Loucy (cell line): ENCODE data around the gene SCD5.

Experiments used
- H2AFZ ChIP-seq: fragments of 200-600 bp; sonication (generic); 2 replicates; pipeline ENCODE4 v1.6.0; 2016; ENCODE audit warnings: antibody characterized with exemption, mild to moderate bottlenecking, low read length, moderate library complexity
- H3F3A ChIP-seq: fragments of 200-600 bp; 2 replicates; pipeline ENCODE4 v1.6.0; 2016; ENCODE audit warnings: antibody characterized with exemption, low read depth, mild to moderate bottlenecking
- H3K27me3 ChIP-seq: fragments of 200-600 bp; sonication (generic); 2 replicates; pipeline ENCODE4 v1.6.1; 2014; ENCODE audit warnings: low read length, mild to moderate bottlenecking; ENCODE audit not compliant: insufficient read depth, poor library complexity, severe bottlenecking
- H3K36me3 ChIP-seq: fragments of 200-600 bp; sonication (generic); 2 replicates; pipeline ENCODE4 v1.6.1; 2016; ENCODE audit warnings: low read length; ENCODE audit not compliant: insufficient read depth
- H3K4me1 ChIP-seq: fragments of 200-600 bp; sonication (generic); 2 replicates; pipeline ENCODE4 v1.5.1; 2014; ENCODE audit warnings: low read length, mild to moderate bottlenecking; ENCODE audit not compliant: insufficient read depth, poor library complexity, severe bottlenecking
- H3K4me2 ChIP-seq: fragments of 200-600 bp; sonication (generic); 2 replicates; pipeline ENCODE4 v1.6.0; 2014; ENCODE audit warnings: antibody characterized with exemption, low read length, low read depth, mild to moderate bottlenecking; ENCODE audit not compliant: poor library complexity, severe bottlenecking
- H3K4me3 ChIP-seq: fragments of 200-600 bp; sonication (generic); 2 replicates; pipeline ENCODE4 v1.5.1; 2014; ENCODE audit warnings: low read length, mild to moderate bottlenecking, mixed read lengths; ENCODE audit not compliant: poor library complexity, severe bottlenecking
- H3K79me2 ChIP-seq: fragments of 200-600 bp; sonication (generic); 2 replicates; pipeline ENCODE4 v1.6.1; 2014; ENCODE audit warnings: low read length; ENCODE audit not compliant: insufficient read depth
- H3K9ac ChIP-seq: fragments of 200-600 bp; sonication (generic); 2 replicates; pipeline ENCODE4 v1.6.0; 2014; ENCODE audit warnings: mild to moderate bottlenecking, low read depth, low read length, moderate library complexity; ENCODE audit not compliant: poor library complexity, severe bottlenecking
- H3K9me2 ChIP-seq: fragments of 200-600 bp; sonication (generic); replicated peaks from 2 replicates; pipeline ENCODE4 v1.6.1; 2016; ENCODE audit warnings: low read depth, low read length, mixed read lengths
- H3K9me3 ChIP-seq: fragments of 200-600 bp; sonication (generic); 2 replicates; pipeline ENCODE4 v1.6.1; 2014; ENCODE audit warnings: mild to moderate bottlenecking, antibody characterized with exemption, low read length, low read depth; ENCODE audit not compliant: insufficient read depth
- H4K20me1 ChIP-seq: fragments of 200-600 bp; sonication (generic); 2 replicates; pipeline ENCODE4 v1.6.0; 2014; ENCODE audit warnings: antibody characterized with exemption, low read length, mild to moderate bottlenecking; ENCODE audit not compliant: insufficient read depth, poor library complexity, severe bottlenecking
- CTCF ChIP-seq: fragments of 200-600 bp; sonication (generic); conservative IDR thresholded peaks from 2 replicates; pipeline ENCODE4 v1.5.1; 2014; ENCODE audit warnings: mild to moderate bottlenecking, antibody characterized with exemption, low read length
- EZH2phosphoT487 ChIP-seq: fragments of 200-600 bp; IDR thresholded peaks from 2 replicates; pipeline ENCODE4 v1.6.1; 2018; ENCODE audit warnings: antibody characterized with exemption, mild to moderate bottlenecking, moderate library complexity, borderline replicate concordance

Gene SCD5

GRCh38 chr4:82745173-82745842, 53.3 kb downstream of the SCD5 start:
- Histone ChIP-seq H3K36me3 (no peaks in the 10 kb centered on the region), H3K4me2 (no peak overlapping the region), H4K20me1 (no peaks in the 10 kb centered on the region), H3K4me3 (no peak overlapping the region), H3K79me2 (peaks cover 4% of the 10 kb centered on the region; the same call in 1 of the 2 replicates), H3F3A (no peaks in the 10 kb centered on the region), H3K4me1 (no peaks in the 10 kb centered on the region), H3K9me2 (no peaks in the 10 kb centered on the region), H3K9me3 (no peaks in the 10 kb centered on the region), H3K27me3 (no peaks in the 10 kb centered on the region), H2AFZ (no peak overlapping the region), H3K9ac (no peak overlapping the region)
- no peak for TF ChIP-seq CTCF
- no peak for TF ChIP-seq EZH2phosphoT487

- peaks cover 4% of the 10 kb centered on the region; the same call in 1 of the 2 replicates for H3K79me2 ChIP-seq
- TF ChIP-seq CTCF (no peak), EZH2phosphoT487 (no peak)
- H3K9me3 ChIP-seq, result no peaks in the 10 kb centered on the region
- H3K4me2 ChIP-seq, result no peak overlapping the region
- H3K9ac ChIP-seq, result no peak overlapping the region
- H3K27me3 ChIP-seq, result no peaks in the 10 kb centered on the region
- no peaks in the 10 kb centered on the region for H3K36me3 ChIP-seq
- H3K4me3 ChIP-seq, result no peak overlapping the region
- no peak overlapping the region for H2AFZ ChIP-seq
- H3F3A ChIP-seq, result no peaks in the 10 kb centered on the region
- H3K4me1 ChIP-seq, result no peaks in the 10 kb centered on the region
- H4K20me1 ChIP-seq, result no peaks in the 10 kb centered on the region
- no peaks in the 10 kb centered on the region for H3K9me2 ChIP-seq
Measured at GRCh38 chr4:82744284-82744968, 54.2 kb downstream of the SCD5 start.

GRCh38 chr4:82741188-82741587, 57.4 kb downstream of the SCD5 start:
- Histone ChIP-seq H3K9me3 (no peaks in the 10 kb centered on the region), H3K4me1 (no peaks in the 10 kb centered on the region), H3K27me3 (no peaks in the 10 kb centered on the region), H3K9ac (no peak overlapping the region), H3K4me3 (no peak overlapping the region), H4K20me1 (no peaks in the 10 kb centered on the region), H3K36me3 (no peaks in the 10 kb centered on the region), H3F3A (no peaks in the 10 kb centered on the region), H2AFZ (no peak overlapping the region), H3K4me2 (no peak overlapping the region), H3K79me2 (no peaks in the 10 kb centered on the region), H3K9me2 (no peaks in the 10 kb centered on the region)
- TF ChIP-seq EZH2phosphoT487 (no peak), CTCF (no peak)
